Endothelial cell of umbilical vein (primary cell): ENCODE results near the gene ZNF544. TPM values are rescaled to one million over a fixed set of nuclear protein-coding genes. Genes with fewer than 3 reads are reported as not detected.

Experiments used
- Bru-seq: library from RNA; stranded (reverse); fragments of 400-500 nt; gene quantifications from one replicate; lab custom pipeline; 2021; lab: Mats Ljungman, UMichigan
- BruChase-seq, 2 experiments: library from RNA; stranded (reverse); fragments of 400-500 nt; gene quantifications; one replicate each; lab custom pipeline; 2021; lab: Mats Ljungman, UMichigan
- BruUV-seq: library from RNA; stranded (reverse); fragments of 400-500 nt; replicated peaks from 2 replicates; lab custom pipeline; 2021; lab: Mats Ljungman, UMichigan
- CTCF ChIA-PET: fragments of 300-600, 350-600 bp; sonication (Branson Sonifier 250); formaldehyde crosslinking; loops from one replicate; lab custom pipeline; 2021; ENCODE audit warnings: antibody characterized with exemption, inconsistent platforms; lab: Charles Lee
- POLR2A ChIA-PET: fragments of 300-600, 350-600 bp; sonication (Branson Sonifier 250); formaldehyde crosslinking; loops from one replicate; lab custom pipeline; 2021; ENCODE audit warnings: antibody characterized with exemption, inconsistent platforms; lab: Charles Lee
- DNase-seq: peaks from one replicate; pipeline ENCODE4 v3.0.0-alpha.2; 2011; ENCODE audit warnings: low read depth, low spot score
- FAIRE-seq: peaks from 2 replicates; lab custom pipeline; 2011; peaks lifted over from hg19 to GRCh38; lab: Jason Lieb, UNC
- H2AFZ ChIP-seq: 2 replicates; pipeline ENCODE4 v1.6.0; 2012; ENCODE audit warnings: low read depth, low read length, control low read depth, inconsistent platforms
- H3K27ac ChIP-seq: 2 replicates; pipeline ENCODE4 v1.5.1; 2011; ENCODE audit warnings: low read depth, mild to moderate bottlenecking, control low read depth, low read length, moderate library complexity; ENCODE audit not compliant: insufficient read depth
- H3K27me3 ChIP-seq, 2 experiments: 2 replicates each; pipeline versions ENCODE4 v1.6.0 to v1.6.1; 2011; ENCODE audit warnings: low read length in 2 of 2, mixed read lengths in 1 of 2; ENCODE audit not compliant: control insufficient read depth in 2 of 2, insufficient read depth in 2 of 2
- H3K36me3 ChIP-seq, 2 experiments: 2 replicates in 1 of 2; 3 replicates in 1 of 2; pipeline ENCODE4 v1.5.1; 2011; ENCODE audit warnings: low read length in 2 of 2, mild to moderate bottlenecking in 1 of 2, moderate library complexity in 1 of 2; ENCODE audit not compliant: control insufficient read depth in 2 of 2, insufficient read depth in 2 of 2; ENCODE audit errors: extremely low read depth in 1 of 2
- H3K4me1 ChIP-seq: 3 replicates; pipeline ENCODE4 v1.5.1; 2011; ENCODE audit warnings: mild to moderate bottlenecking, low read length; ENCODE audit not compliant: control insufficient read depth, insufficient read depth; ENCODE audit errors: extremely low read depth
- H3K4me2 ChIP-seq: 2 replicates; pipeline ENCODE4 v1.6.1; 2011; ENCODE audit warnings: low read length, control low read depth, mixed read lengths; ENCODE audit not compliant: insufficient read depth
- H3K4me3 ChIP-seq, 3 experiments: fragments of 200-600 bp in 1 of 3; sonication (generic), shearing (Covaris generic) in 1 of 3; replicated peaks in 1 of 3; 2 replicates each; pipeline ENCODE4 v1.5.1; 2011 to 2016; ENCODE audit warnings: control low read depth in 3 of 3, low read length in 3 of 3, mild to moderate bottlenecking in 2 of 3, inconsistent platforms in 1 of 3, low read depth in 1 of 3, moderate library complexity in 1 of 3; ENCODE audit not compliant: insufficient read depth in 1 of 3
- H3K79me2 ChIP-seq: 2 replicates; pipeline ENCODE4 v1.6.0; 2012; ENCODE audit warnings: low read length, inconsistent platforms; ENCODE audit not compliant: control insufficient read depth, insufficient read depth
- H3K9ac ChIP-seq: replicated peaks from 2 replicates; pipeline ENCODE3; 2011; ENCODE audit warnings: low read length, control low read depth; ENCODE audit not compliant: insufficient read depth; ENCODE audit errors: extremely low read depth
- H3K9me1 ChIP-seq: replicated peaks from 3 replicates; pipeline ENCODE4 v1.6.0; 2011; ENCODE audit warnings: mild to moderate bottlenecking, low read length; ENCODE audit not compliant: control insufficient read depth, insufficient read depth; ENCODE audit errors: extremely low read depth
- H3K9me3 ChIP-seq: replicated peaks from 2 replicates; pipeline ENCODE4 v1.5.1; 2012; ENCODE audit warnings: low read length, inconsistent platforms; ENCODE audit not compliant: control insufficient read depth, insufficient read depth
- H4K20me1 ChIP-seq: replicated peaks from 2 replicates; pipeline ENCODE3; 2011; ENCODE audit warnings: mild to moderate bottlenecking, low read length; ENCODE audit not compliant: control insufficient read depth, insufficient read depth; ENCODE audit errors: extremely low read depth
- CTCF ChIP-seq, 2 donors: IDR thresholded peaks; 1 replicate in 1 of 2; 2 replicates in 1 of 2; pipeline ENCODE4 v1.5.1; 2011; ENCODE audit warnings: low read length in 2 of 2, mild to moderate bottlenecking in 2 of 2, moderate library complexity in 2 of 2, control low read depth in 1 of 2, inconsistent platforms in 1 of 2, low read depth in 1 of 2; ENCODE audit not compliant: insufficient read depth in 1 of 2; ENCODE audit errors: extremely low read depth in 1 of 2
- EZH2 ChIP-seq: IDR thresholded peaks from 2 replicates; pipeline ENCODE4 v1.6.1; 2012; ENCODE audit warnings: borderline replicate concordance, low read depth, mild to moderate bottlenecking, moderate library complexity, low read length, inconsistent platforms; ENCODE audit not compliant: severe bottlenecking
- FOS ChIP-seq: IDR thresholded peaks from 2 replicates; pipeline ENCODE4 v1.6.1; 2011; ENCODE audit warnings: mild to moderate bottlenecking, low read length, moderate library complexity, borderline replicate concordance; ENCODE audit not compliant: insufficient read depth
- GATA2 ChIP-seq: IDR thresholded peaks from 2 replicates; pipeline ENCODE4 v1.7.0; 2011; ENCODE audit warnings: low read depth, mild to moderate bottlenecking, moderate library complexity, mixed read lengths, low read length; ENCODE audit not compliant: insufficient read length, insufficient read depth
- JUN ChIP-seq: IDR thresholded peaks from 2 replicates; pipeline ENCODE4 v1.6.1; 2011; ENCODE audit warnings: borderline replicate concordance, low read depth; ENCODE audit not compliant: insufficient read length, insufficient read depth
- MAX ChIP-seq: IDR thresholded peaks from 2 replicates; pipeline ENCODE4 v1.6.1; 2011; ENCODE audit not compliant: insufficient read depth, insufficient read length
- MYC ChIP-seq: IDR thresholded peaks from one replicate; pipeline ENCODE4 v1.6.1; 2011; ENCODE audit warnings: mild to moderate bottlenecking, low read depth, low read length
- POLR2A ChIP-seq: IDR thresholded peaks from 2 replicates; pipeline ENCODE4 v1.6.1; 2012; ENCODE audit warnings: low read depth, mild to moderate bottlenecking, control low read depth, low read length
- POLR2AphosphoS5 ChIP-seq: IDR thresholded peaks from 2 replicates; pipeline ENCODE4 v1.6.1; 2012; ENCODE audit warnings: low read depth, mild to moderate bottlenecking, control low read depth, low read length, moderate library complexity; ENCODE audit not compliant: insufficient read depth
- dilution Hi-C: fragments of 300-500 bp; cut with MboI; formaldehyde crosslinking; loops from one replicate; pipeline ENCODE4 v1.15.0; 2019; ENCODE audit warnings: low sequenced_read_pairs; ENCODE audit not compliant: extremely low pct_ligation_motif_present
- intact Hi-C: fragments of 100-400 bp; cut with micrococcal nuclease; formaldehyde crosslinking; loops from one replicate; pipeline ENCODE4 v1.10.0; 2022
- long read RNA-seq: library from polyadenylated mRNA; stranded (forward); transcript quantifications from one replicate; pipeline ENCODE4 v2.0.0, GENCODE V29; 2021
- polyA minus RNA-seq, 3 experiments: library from RNA; depleted of rRNA, polyadenylated mRNA; stranded (reverse); fragments of >200 nt; gene quantifications; 1 replicate in 1 of 3; 2 replicates in 2 of 3; pipeline ENCODE4 v1.2.3, GENCODE V29; 2011
- polyA plus RNA-seq, 4 experiments: library from polyadenylated mRNA; depleted of rRNA in 3 of 4; stranded (reverse) in 3 of 4; unstranded in 1 of 4; fragments of >200 nt; gene quantifications; 2 replicates each; pipeline versions ENCODE4 v1.2.1 to v1.2.3, GENCODE V29; 2011 to 2012; ENCODE audit warnings: missing spikeins in 1 of 4
- total RNA-seq: library from RNA; stranded (reverse); gene quantifications from 2 replicates; pipeline ENCODE4 v1.2.3, GENCODE V29; 2021

The ZNF544 gene
- total RNA-seq (39.3 and 45.4 TPM in 2 replicates), polyA plus RNA-seq (33.4 and 36.1 TPM in 2 replicates), polyA minus RNA-seq (62.0 and 68.9 TPM in 2 replicates), Bru-seq, nascent RNA (percentile 83 among the genes with signal in this experiment), BruChase-seq, experiment 1, labeled RNA remaining after a 6-hour chase (percentile 92 among the genes with signal in this experiment), BruChase-seq, experiment 2, labeled RNA remaining after a 2-hour chase (percentile 94 among the genes with signal in this experiment)
- polyA plus RNA-seq (2011; cell fraction: cytosol; rRNA removed), result 33.3 and 35.8 TPM in 2 replicates
- polyA plus RNA-seq (2011; cell fraction: nucleus; rRNA removed), result 33.5 and 40.7 TPM in 2 replicates
- polyA plus RNA-seq (2012), result 30.9 and 36.6 TPM in 2 replicates
- polyA minus RNA-seq (2011; cell fraction: cytosol; rRNA and poly(A)+ RNA removed), result 29.5 TPM
- 44.2 and 49.2 TPM in 2 replicates for polyA minus RNA-seq (2011; cell fraction: nucleus; rRNA and poly(A)+ RNA removed)
- long read RNA-seq, transcript ZNF544-213 (7 exons, 3,587 nt), result major isoform, 8 of 55 reads
- long read RNA-seq, partial matches to known transcripts, result 5 of 55 reads
- long read RNA-seq, other reads (novel, unspliced or antisense), result 39 of 55 reads

- H3K27me3 ChIP-seq, result no peaks in the 10 kb centered on the region
- H4K20me1 ChIP-seq, result no peaks in the 10 kb centered on the region
- peak within 1 kb of the TSS; percentile 53 to 66 (median 61) for H3K4me3 ChIP-seq
- no peaks in the 10 kb centered on the region for H3K9me3 ChIP-seq
- intact Hi-C loops (loop anchor here (1.0 to 2.0 kb wide), 8 partner anchors 50 to 290 kb away; partner anchors contain the start of genes ERVK3-1, ZBTB45, ZNF324 and ZNF497), dilution Hi-C loops (no loop called here)
- no peak for TF ChIP-seq MYC
- peak; percentile 6 to 40 for TF ChIP-seq CTCF (IDR thresholded peaks at IDR 0.05; ENCODE audit: extremely low read depth in 1 of 2, insufficient read depth in 1 of 2, low read depth in 1 of 2, low read length in 2 of 2)
- TF ChIP-seq EZH2, result no peak
- TF ChIP-seq FOS, result peak; percentile 33
- peak; percentile 92 for TF ChIP-seq POLR2A
- TF ChIP-seq MAX, result peak; percentile 31
- no peak for TF ChIP-seq JUN
- TF ChIP-seq GATA2, result no peak
- TF ChIP-seq POLR2AphosphoS5, result peak; percentile 93
- peak; percentile 83 for FAIRE-seq
- peak within 1 kb of the TSS; percentile 42 for H3K27ac ChIP-seq
- peak within 1 kb of the TSS; percentile 91 for H2AFZ ChIP-seq
- ChIA-PET POLR2A (interaction anchor here (1.5 kb wide), 1 partner anchor 76 kb away, joined by 5 read pairs; the partner anchor contains the start of gene ERVK3-1), CTCF (interaction anchor here (0.6 to 2.4 kb wide), 11 partner anchors 9 to 285 kb away, joined by 3 to 11 read pairs (median 5); partner anchors contain the start of genes ZNF274 and ZSCAN22)
- H3K4me1 ChIP-seq, result peaks cover 10% of the 10 kb centered on the region
- BruUV-seq, result no TSS peak
- peaks cover 26% of the 10 kb centered on the region for H3K79me2 ChIP-seq
- peak within 1 kb of the TSS; percentile 68 for H3K9ac ChIP-seq
- H3K4me2 ChIP-seq, result peak within 1 kb of the TSS; percentile 73
- peaks cover 7 to 16% of the 10 kb centered on the region in 2 experiments for H3K36me3 ChIP-seq
- no peaks in the 10 kb centered on the region for H3K9me1 ChIP-seq
- peak; percentile 84 for DNase-seq
Measured at GRCh38 chr19:58228585-58229254, at the start of gene ZNF544. Gene ZNF544 (plus strand): TSS chr19:58228914. CDS start chr19:58244024, 15,110 bp downstream.
